Muscle of leg (tissue), 11 donors: ENCODE data around the gene DFFA. TPM values are rescaled to one million over a fixed set of nuclear protein-coding genes. Genes with fewer than 3 reads are reported as not detected.
A peak's percentile ranks its signal among the peaks of the same experiment; 100 is the strongest.
"Not testable (repeated sequence)": the region's sequence is repeated elsewhere in the genome, so short reads cannot be mapped to it uniquely, and the experiment has no call there.

Source experiments
- DNase-seq: peaks from one replicate; pipeline ENCODE4 v3.0.0; 2013
- H3K27ac ChIP-seq: one replicate; pipeline ENCODE4 v1.5.1; 2013; ENCODE audit warnings: mild to moderate bottlenecking, low read length, control low read depth
- H3K27me3 ChIP-seq: one replicate; pipeline ENCODE4 v1.6.1; 2013; ENCODE audit warnings: low read length; ENCODE audit not compliant: control insufficient read depth, insufficient read depth
- H3K36me3 ChIP-seq: one replicate; pipeline ENCODE4 v1.6.1; 2013; ENCODE audit warnings: low read length; ENCODE audit not compliant: control insufficient read depth, insufficient read depth
- H3K4me1 ChIP-seq: one replicate; pipeline ENCODE4 v1.6.1; 2013; ENCODE audit warnings: low read length; ENCODE audit not compliant: control insufficient read depth, insufficient read depth
- H3K4me3 ChIP-seq: one replicate; pipeline ENCODE4 v1.5.1; 2013; ENCODE audit warnings: low read length, control low read depth
- H3K9me3 ChIP-seq: replicated peaks from 2 replicates; pipeline ENCODE4 v1.6.1; 2013; ENCODE audit warnings: low read depth, low read length; ENCODE audit not compliant: control insufficient read depth
- WGBS: methylation state at CpG from one replicate; pipeline ENCODE4 v1.1.5; 2013; ENCODE audit warnings: missing lambda C conversion rate; ENCODE audit not compliant: insufficient coverage; 5-methylcytosine and 5-hydroxymethylcytosine counted together
- polyA plus RNA-seq, 8 donors: library from polyadenylated mRNA; unstranded; fragments of 120-200 nt; gene quantifications; one replicate each; pipeline versions ENCODE4 v1.2.1 to v1.2.3, GENCODE V29; 2013; ENCODE audit warnings: inconsistent platforms in 1 of 8, low replicate concordance in 1 of 8; ENCODE audit not compliant: insufficient read length in 8 of 8, insufficient read depth in 1 of 8
- total RNA-seq: library from RNA; stranded (reverse); fragments of 120-200 nt; gene quantifications from one replicate; pipeline ENCODE4 v1.2.4, GENCODE V29; 2013

DFFA gene
- total and polyA plus RNA-seq, 9 donors, result 16.8 to 25.9 (median 19.8) TPM

- H3K27ac ChIP-seq, result peak overlapping the region; percentile 4
- H3K27me3 ChIP-seq, result no peaks in the 10 kb centered on the region
- no peaks in the 10 kb centered on the region for H3K9me3 ChIP-seq
- H3K36me3 ChIP-seq, result peaks cover 10% of the 10 kb centered on the region
- no peak for DNase-seq
- H3K4me3 ChIP-seq, result no peak overlapping the region
- peaks cover 8% of the 10 kb centered on the region for H3K4me1 ChIP-seq
- 96% methylated on average over 10 of the region's 23 CpGs for WGBS
Measured at GRCh38 chr1:10473145-10473765, 926 bp upstream of the DFFA start.

- WGBS, result 1% methylated on average over 21 of the region's 23 CpGs
- peak overlapping the region; percentile 85 for H3K27ac ChIP-seq
- no peak for DNase-seq
- no peaks in the 10 kb centered on the region for H3K9me3 ChIP-seq
- peak overlapping the region; percentile 91 for H3K4me3 ChIP-seq
- no peaks in the 10 kb centered on the region for H3K27me3 ChIP-seq
- H3K4me1 ChIP-seq, result peaks cover 8% of the 10 kb centered on the region
- H3K36me3 ChIP-seq, result peaks cover 21% of the 10 kb centered on the region
Measured at GRCh38 chr1:10471411-10472219, 714 bp downstream of the DFFA start.

- H3K4me3 ChIP-seq, result no peak overlapping the region
- no peaks in the 10 kb centered on the region for H3K9me3 ChIP-seq
- peaks cover 4% of the 10 kb centered on the region for H3K4me1 ChIP-seq
- no CpG with 5 or more reads among the region's 4 CpGs for WGBS
- no peak overlapping the region for H3K27ac ChIP-seq
- no peak for DNase-seq
- H3K36me3 ChIP-seq, result peaks cover 31% of the 10 kb centered on the region
- H3K27me3 ChIP-seq, result no peaks in the 10 kb centered on the region
Measured at GRCh38 chr1:10470043-10470442, 2.3 kb downstream of the DFFA start.

- no peaks in the 10 kb centered on the region for H3K9me3 ChIP-seq
- H3K4me3 ChIP-seq, result no peak overlapping the region
- DNase-seq, result no peak
- 100% methylated on average over 1 of the region's 2 CpGs for WGBS
- peaks cover 54% of the 10 kb centered on the region for H3K36me3 ChIP-seq
- H3K27me3 ChIP-seq, result no peaks in the 10 kb centered on the region
- H3K4me1 ChIP-seq, result peaks cover 4% of the 10 kb centered on the region
- no peak overlapping the region for H3K27ac ChIP-seq
Measured at GRCh38 chr1:10467078-10467477, 5.3 kb downstream of the DFFA start.

- WGBS, result no CpG with 5 or more reads among the region's 3 CpGs
- Histone ChIP-seq H3K9me3 (no peaks in the 10 kb centered on the region), H3K27me3 (no peaks in the 10 kb centered on the region), H3K4me3 (no peak overlapping the region), H3K4me1 (peaks cover 4% of the 10 kb centered on the region), H3K27ac (no peak overlapping the region), H3K36me3 (peaks cover 31% of the 10 kb centered on the region)
- DNase-seq, result no peak
Measured at GRCh38 chr1:10459184-10459583, 13.1 kb downstream of the DFFA start.

GRCh38 chr1:10457875-10458274, 14.5 kb downstream of the DFFA start:
- WGBS, result 61% methylated on average over 6 of the region's 9 CpGs
- peaks cover 28% of the 10 kb centered on the region for H3K36me3 ChIP-seq
- H3K27me3 ChIP-seq, result no peaks in the 10 kb centered on the region
- no peaks in the 10 kb centered on the region for H3K9me3 ChIP-seq
- H3K27ac ChIP-seq, result peak overlapping the region; percentile 29
- peaks cover 4% of the 10 kb centered on the region for H3K4me1 ChIP-seq
- no peak for DNase-seq
- H3K4me3 ChIP-seq, result no peak overlapping the region

- H3K4me1 ChIP-seq, H3K27me3 ChIP-seq, H3K4me3 ChIP-seq, DNase-seq, H3K9me3 ChIP-seq: not testable (repeated sequence)
- H3K36me3 ChIP-seq, result peaks cover 24% of the 10 kb centered on the region
- peak overlapping the region; percentile 29 for H3K27ac ChIP-seq
- WGBS, result 8% methylated on average over 2 of the region's 7 CpGs
Measured at GRCh38 chr1:10457462-10457861, 14.9 kb downstream of the DFFA start.

- WGBS, result no CpG with 5 or more reads among the region's 7 CpGs
- H3K27ac ChIP-seq, result no peak overlapping the region
- H3K4me3 ChIP-seq, result no peak overlapping the region
- no peaks in the 10 kb centered on the region for H3K27me3 ChIP-seq
- peaks cover 4% of the 10 kb centered on the region for H3K4me1 ChIP-seq
- DNase-seq, result no peak
- peaks cover 20% of the 10 kb centered on the region for H3K36me3 ChIP-seq
- H3K9me3 ChIP-seq, result no peaks in the 10 kb centered on the region
Measured at GRCh38 chr1:10456661-10457060, 15.7 kb downstream of the DFFA start.

- 91% methylated on average over 4 of the region's 5 CpGs for WGBS
- H3K27ac ChIP-seq, result no peak overlapping the region
- no peak overlapping the region for H3K4me3 ChIP-seq
- no peaks in the 10 kb centered on the region for H3K27me3 ChIP-seq
- H3K4me1 ChIP-seq, result peaks cover 6% of the 10 kb centered on the region
- no peak for DNase-seq
- H3K9me3 ChIP-seq, result no peaks in the 10 kb centered on the region
- H3K36me3 ChIP-seq, result peaks cover 15% of the 10 kb centered on the region
Measured at GRCh38 chr1:10456048-10456447, 16.3 kb downstream of the DFFA start.

GRCh38 chr1:10451287-10451686, 21.0 kb downstream of the DFFA start:
- WGBS, result 0% methylated on average over 4 of the region's 10 CpGs
- Histone ChIP-seq H3K36me3 (peaks cover 3% of the 10 kb centered on the region), H3K4me1 (peaks cover 8% of the 10 kb centered on the region), H3K9me3 (no peaks in the 10 kb centered on the region), H3K4me3 (no peak overlapping the region), H3K27ac (no peak overlapping the region), H3K27me3 (no peaks in the 10 kb centered on the region)
- peak; percentile 65 for DNase-seq
